GM23248 (cell line): Measurements from ENCODE around the gene RET.

Experiments used
- EZH2 ChIP-seq: fragments of 200-600 bp; sonication (generic); IDR thresholded peaks from 2 replicates; pipeline ENCODE4 v1.6.1; 2018; ENCODE audit warnings: antibody characterized with exemption, mild to moderate bottlenecking; ENCODE audit not compliant: insufficient read depth, poor library complexity, severe bottlenecking
- EZH2phosphoT487 ChIP-seq: fragments of 200-600 bp; sonication (generic); IDR thresholded peaks from 2 replicates; pipeline ENCODE4 v1.6.1; 2018; ENCODE audit warnings: antibody characterized with exemption, moderate library complexity, mild to moderate bottlenecking, low read depth; ENCODE audit not compliant: insufficient read depth

DNA sequence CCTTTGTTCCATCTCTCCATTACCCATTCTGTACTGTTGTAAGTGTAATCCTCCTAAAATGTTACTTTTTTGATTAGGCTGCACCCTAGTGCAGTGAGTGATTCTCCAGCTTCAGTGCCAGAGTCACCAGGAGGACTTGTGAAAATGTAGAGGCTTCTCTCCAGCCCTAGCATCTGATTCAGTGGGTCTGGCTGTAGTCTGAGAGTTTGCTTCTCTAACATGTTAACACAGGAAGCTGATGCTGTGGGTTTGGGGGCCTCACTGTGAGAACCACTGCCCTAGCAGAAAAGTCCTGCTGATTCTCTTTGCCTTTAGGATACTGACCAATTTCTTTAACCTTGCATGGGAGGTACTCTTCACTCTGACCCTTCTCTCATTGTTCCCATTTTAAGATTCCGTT is 85.7 kb downstream of the RET start:
- TF ChIP-seq EZH2 (no peak), EZH2phosphoT487 (no peak)
